ENCODE results near the gene PDXK.

GRCh38 chr21:43741423-43742096 lies 22.6 kb downstream of the PDXK start:
- TF ChIP-seq, protein P1, sequence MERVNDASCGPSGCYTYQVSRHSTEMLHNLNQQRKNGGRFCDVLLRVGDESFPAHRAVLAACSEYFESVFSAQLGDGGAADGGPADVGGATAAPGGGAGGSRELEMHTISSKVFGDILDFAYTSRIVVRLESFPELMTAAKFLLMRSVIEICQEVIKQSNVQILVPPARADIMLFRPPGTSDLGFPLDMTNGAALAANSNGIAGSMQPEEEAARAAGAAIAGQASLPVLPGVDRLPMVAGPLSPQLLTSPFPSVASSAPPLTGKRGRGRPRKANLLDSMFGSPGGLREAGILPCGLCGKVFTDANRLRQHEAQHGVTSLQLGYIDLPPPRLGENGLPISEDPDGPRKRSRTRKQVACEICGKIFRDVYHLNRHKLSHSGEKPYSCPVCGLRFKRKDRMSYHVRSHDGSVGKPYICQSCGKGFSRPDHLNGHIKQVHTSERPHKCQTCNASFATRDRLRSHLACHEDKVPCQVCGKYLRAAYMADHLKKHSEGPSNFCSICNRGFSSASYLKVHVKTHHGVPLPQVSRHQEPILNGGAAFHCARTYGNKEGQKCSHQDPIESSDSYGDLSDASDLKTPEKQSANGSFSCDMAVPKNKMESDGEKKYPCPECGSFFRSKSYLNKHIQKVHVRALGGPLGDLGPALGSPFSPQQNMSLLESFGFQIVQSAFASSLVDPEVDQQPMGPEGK (CRISPR knock-in tag; IDR thresholded peaks at IDR 0.05; ENCODE audit: borderline replicate concordance): no peak
- TF ChIP-seq SNAI2 (CRISPR knock-in tag; IDR thresholded peaks at IDR 0.05): no peak
- TF ChIP-seq RARB (CRISPR knock-in tag; IDR thresholded peaks at IDR 0.05): no peak
- TF ChIP-seq ZFP3 (CRISPR knock-in tag; IDR thresholded peaks at IDR 0.05): no peak
- no peak for TF ChIP-seq ZC3H10 (CRISPR knock-in tag; IDR thresholded peaks at IDR 0.05)
- no peak for TF ChIP-seq ZNF565 (CRISPR knock-in tag; conservative IDR thresholded peaks at IDR 0.05; ENCODE audit: low read depth)
- no peak for TF ChIP-seq TSHZ2 (CRISPR knock-in tag; IDR thresholded peaks at IDR 0.05)

Measured in SK-N-SH treated with all-trans-retinoic acid at 6 μM for 48 hours (cell line).